ENCODE data around the gene LPIN1.
"Not testable (repeated sequence)": the region's sequence is repeated elsewhere in the genome, so short reads cannot be mapped to it uniquely, and the experiment has no call there.

LPIN1 gene

GRCh38 chr2:11816935-11817334 is 70.5 kb downstream of the LPIN1 start:
- not testable (repeated sequence) for DNase-seq

GRCh38 chr2:11819235-11819729 is 72.8 kb downstream of the LPIN1 start:
- no peak for DNase-seq

DNA sequence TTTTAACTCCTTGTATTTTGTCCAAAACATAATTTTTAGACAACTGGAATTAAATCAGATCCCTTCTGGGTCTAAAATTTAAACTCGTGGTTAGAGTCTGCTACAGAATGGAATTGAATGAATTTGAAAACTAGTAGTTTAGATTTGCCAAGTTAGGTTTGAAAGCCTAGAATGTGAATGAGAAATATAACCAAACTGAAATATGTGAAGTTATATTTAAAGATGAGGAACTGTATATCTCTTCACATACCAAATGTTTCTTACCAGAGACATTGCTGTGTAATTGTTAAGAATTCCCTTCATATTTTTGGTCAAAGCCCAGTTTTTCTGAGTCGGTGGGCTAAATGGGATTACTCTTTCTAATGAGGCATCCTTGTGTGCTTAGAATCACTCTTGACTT is 74.2 kb downstream of the LPIN1 start:
- no peak for DNase-seq

GRCh38 chr2:11821705-11822104 is 75.3 kb downstream of the LPIN1 start:
- no peak for DNase-seq

DNA sequence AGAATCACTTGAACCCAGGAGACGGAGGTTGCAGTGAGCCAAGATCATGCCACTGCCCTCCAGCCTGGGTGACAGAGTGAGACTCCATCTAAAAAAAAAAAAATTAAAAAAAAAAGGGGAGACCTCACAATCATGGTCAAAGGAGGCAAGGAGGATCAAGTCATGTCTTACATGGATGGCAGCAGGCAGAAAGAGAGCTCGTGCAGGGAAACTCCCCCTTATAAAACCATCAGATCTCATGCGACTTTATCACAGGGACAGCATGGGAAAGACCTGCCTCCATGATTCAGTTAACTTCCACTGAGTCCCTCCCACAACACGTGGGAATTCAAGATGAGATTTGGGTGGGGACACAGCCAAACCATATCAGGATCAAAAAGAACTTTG is 75.9 kb downstream of the LPIN1 start:
- not testable (repeated sequence) for DNase-seq

GRCh38 chr2:11822746-11823451 is 76.5 kb downstream of the LPIN1 start:
- DNase-seq, result no peak

DNA sequence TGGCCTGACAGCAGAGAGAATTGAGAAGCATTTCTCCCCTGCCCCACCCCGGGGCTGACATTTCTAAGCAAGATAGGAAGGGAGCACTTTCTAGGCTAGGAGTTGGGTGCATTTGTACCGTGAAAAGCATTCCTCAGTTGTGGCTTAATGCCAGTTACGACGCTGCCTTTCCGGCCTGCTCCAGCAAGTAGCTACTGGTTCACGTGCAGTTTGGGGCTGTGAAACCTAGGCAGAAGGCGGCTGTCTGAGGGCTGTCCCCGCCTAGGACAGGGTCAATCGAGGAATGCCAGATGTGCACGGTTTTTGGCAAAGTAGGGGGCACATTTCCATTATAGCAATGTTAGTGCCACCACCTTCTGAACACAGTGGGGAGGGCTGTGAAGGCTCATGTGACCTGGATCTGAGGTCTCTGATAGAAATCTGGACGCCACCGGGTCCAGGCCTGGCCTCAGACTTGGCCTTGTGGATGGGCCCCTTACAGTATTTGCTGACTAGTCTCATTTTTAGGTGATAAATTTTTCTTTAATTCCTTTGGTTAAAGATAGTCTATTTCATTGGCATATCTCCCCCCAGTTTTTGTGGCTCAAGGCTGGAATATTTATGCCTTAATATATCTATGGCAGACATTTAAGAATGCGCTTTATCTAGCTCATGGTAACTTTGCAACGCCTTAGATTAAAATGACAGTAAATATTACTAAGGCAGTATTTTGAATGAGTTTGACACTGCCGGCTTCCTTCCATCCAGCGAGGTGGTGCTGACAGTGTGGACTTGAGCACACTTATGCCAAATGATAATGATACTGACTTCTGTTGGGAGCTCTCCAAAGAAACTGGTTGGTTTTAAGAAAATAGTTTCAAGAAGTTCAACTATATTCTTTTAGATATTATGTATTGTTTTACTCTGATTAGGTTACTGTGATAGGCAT is 78.7 kb downstream of the LPIN1 start:
- no peak for DNase-seq

GRCh38 chr2:11827547-11827946 is 81.1 kb downstream of the LPIN1 start:
- no peak for DNase-seq

- DNase-seq, result no peak
These were observed 82.5 kb downstream of the LPIN1 start for GRCh38 chr2:11828933-11829323.

DNA sequence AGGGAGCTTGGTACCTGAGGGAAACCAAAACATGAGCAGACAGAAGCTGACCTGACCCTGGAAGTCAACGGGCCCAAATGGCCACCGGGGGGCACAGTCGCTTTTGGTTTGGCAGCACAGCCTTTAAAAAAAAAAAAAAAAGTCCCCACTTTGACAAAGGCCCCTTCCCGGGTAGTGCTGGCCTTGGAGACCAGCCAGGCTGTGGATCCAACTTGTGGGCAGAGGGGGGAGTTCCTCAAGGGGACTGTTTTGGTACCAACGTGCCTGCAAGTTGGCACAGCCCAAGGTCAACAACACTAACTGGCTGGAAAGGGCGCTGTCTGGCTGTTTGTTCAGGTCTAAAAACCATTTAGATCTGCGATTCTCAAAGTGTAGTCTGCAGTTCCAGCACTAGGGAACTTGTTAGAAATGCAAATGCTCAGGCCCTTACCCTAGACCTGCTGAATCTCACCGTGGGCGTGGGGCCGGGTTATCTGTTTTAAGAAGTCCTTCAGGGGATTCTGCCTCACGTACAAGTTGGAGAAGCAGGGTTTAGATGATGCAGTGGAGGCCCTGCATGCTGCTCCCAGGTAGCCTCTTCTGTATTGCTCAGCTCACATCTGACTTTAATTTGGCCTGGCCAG is 83.0 kb downstream of the LPIN1 start:
- DNase-seq, result peak; percentile 23

- peak; percentile 66 for DNase-seq
These were observed 83.7 kb downstream of the LPIN1 start for GRCh38 chr2:11829947-11830707.

DNA sequence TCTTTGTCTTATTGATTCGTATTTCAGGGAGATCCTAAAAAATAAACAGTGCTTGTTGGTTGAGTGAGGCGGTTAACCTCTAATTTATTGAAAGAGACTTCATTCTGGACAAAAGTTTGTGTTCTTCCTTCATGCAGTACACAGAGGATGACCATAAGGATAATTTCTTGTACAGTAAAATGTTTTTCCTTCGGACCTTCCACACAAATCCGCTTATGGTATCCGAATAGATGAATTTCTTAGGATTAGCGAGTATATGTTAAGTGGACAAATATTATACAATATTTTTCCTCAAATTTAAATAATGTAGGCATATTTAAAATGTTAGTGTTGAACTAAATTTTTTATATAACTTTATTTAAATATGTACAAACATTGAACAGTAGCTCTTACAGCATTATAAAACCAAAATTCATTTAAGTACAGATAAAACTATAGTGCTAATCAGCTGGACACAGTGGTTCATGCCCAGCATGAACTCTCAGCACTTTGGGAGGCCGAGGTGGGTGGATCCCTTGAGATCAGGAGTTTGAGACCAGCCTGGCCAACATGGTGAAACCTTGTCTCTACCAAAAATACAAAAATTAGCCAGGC is 84.4 kb downstream of the LPIN1 start:
- DNase-seq, result no peak

GRCh38 chr2:11831415-11831814 is 85.0 kb downstream of the LPIN1 start:
- DNase-seq, result no peak

- DNase-seq, result no peak
These were observed 86.1 kb downstream of the LPIN1 start for GRCh38 chr2:11832531-11832930.

- DNase-seq, result no peak
These were observed 87.2 kb downstream of the LPIN1 start for GRCh38 chr2:11833601-11834000.

DNA sequence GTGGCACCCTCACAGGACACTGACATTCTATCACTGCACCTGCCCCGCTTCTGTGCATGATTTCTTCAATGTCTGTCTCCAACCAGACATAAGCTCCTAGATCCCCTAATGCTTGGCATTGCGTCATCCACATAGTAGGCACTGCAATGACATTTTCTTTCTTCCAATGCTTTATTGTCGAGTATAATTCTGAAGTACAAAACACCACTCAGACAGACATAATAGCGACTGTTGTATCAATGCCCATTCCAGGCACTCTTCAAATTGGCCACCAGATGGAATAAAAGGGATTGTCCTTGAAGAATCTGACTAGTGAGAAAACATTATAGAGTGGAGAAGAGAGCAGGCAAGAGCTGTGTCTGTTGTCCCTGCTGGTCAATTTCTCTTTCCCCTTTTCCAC is 89.0 kb downstream of the LPIN1 start:
- no peak for DNase-seq

- DNase-seq, result no peak
These were observed 90.3 kb downstream of the LPIN1 start for GRCh38 chr2:11836647-11837219.

- DNase-seq, result no peak
These were observed 91.7 kb downstream of the LPIN1 start for GRCh38 chr2:11837875-11838734.

GRCh38 chr2:11839916-11840315 is 93.5 kb downstream of the LPIN1 start:
- no peak for DNase-seq

DNA sequence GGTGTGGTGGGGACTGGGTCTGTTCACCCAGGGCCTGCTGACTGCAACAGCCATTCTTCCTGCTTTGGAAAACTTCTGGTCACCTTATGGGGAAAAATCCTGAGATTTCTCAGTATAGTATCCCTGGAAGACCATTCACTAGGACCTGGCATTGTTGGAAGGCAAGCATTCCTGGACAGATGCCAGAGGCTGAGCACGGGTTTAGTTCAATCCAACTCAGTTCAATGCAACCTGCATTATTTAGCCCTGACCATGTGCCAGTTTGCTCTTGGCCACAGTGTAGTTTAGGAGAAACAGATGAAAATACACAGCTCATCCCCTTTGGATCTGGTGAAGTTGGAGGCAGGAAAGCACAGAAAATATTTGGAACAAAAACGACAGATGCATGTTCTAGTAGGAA is 95.9 kb downstream of the LPIN1 start:
- DNase-seq, result no peak

DNA sequence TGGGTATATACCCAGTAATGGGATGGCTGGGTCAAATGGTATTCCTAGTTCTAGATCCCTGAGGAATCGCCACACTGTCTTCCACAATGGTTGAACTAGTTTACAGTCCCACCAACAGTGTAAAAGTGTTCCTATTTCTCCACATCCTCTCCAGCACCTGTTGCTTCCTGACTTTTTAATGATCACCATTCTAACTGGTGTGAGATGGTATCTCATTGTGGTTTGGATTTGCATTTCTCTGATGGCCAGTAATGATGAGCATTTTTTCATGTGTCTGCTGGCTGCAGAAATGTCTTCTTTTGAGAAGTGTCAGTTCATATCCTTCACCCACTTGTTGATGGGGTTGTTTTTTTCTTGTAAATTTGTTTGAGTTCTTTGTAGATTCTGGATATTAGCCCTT is 98.4 kb downstream of the LPIN1 start:
- not testable (repeated sequence) for DNase-seq

All from DMS 273 treated with DMSO at 0.1 percent for 48 hours (cell line).